Measurements from ENCODE around the gene PTOV1.

GRCh38 chr19:49875857-49876421 is 25.0 kb downstream of the PTOV1 start:
- TF ChIP-seq CTCF (IDR thresholded peaks at IDR 0.05) (no peak), POLR2A (IDR thresholded peaks at IDR 0.05) (no peak), POLR2AphosphoS5 (IDR thresholded peaks at IDR 0.05) (no peak)

Measured in prostate gland (tissue), 2 donors.